Liver (tissue), 9 donors: ENCODE data around the gene PIGQ. TPM values are rescaled to one million over a fixed set of nuclear protein-coding genes. Genes with fewer than 3 reads are reported as not detected.

Source experiments
- DNase-seq: peaks from one replicate; pipeline ENCODE4 v3.0.0-alpha.2; 2017; ENCODE audit warnings: low spot score
- H3K27ac ChIP-seq, 2 donors: one replicate each; pipeline ENCODE4 v1.7.0; 2013; ENCODE audit warnings: inconsistent platforms in 2 of 2, low read length in 2 of 2, control low read depth in 1 of 2, low read depth in 1 of 2, mild to moderate bottlenecking in 1 of 2
- H3K27me3 ChIP-seq, 4 donors: one replicate each; pipeline versions ENCODE4 v1.6.1 to v1.7.0; 2013; ENCODE audit warnings: low read length in 3 of 4, inconsistent platforms in 1 of 4, mild to moderate bottlenecking in 1 of 4, moderate library complexity in 1 of 4; ENCODE audit not compliant: control insufficient read depth in 4 of 4, insufficient read depth in 4 of 4
- H3K36me3 ChIP-seq, 4 donors: one replicate each; pipeline versions ENCODE4 v1.6.1 to v1.7.0; 2013; ENCODE audit warnings: low read length in 3 of 4, mild to moderate bottlenecking in 3 of 4, low read depth in 1 of 4, moderate library complexity in 1 of 4; ENCODE audit not compliant: control insufficient read depth in 4 of 4, insufficient read depth in 3 of 4
- H3K4me1 ChIP-seq, 4 donors: one replicate each; pipeline versions ENCODE4 v1.6.1 to v1.7.0; 2013; ENCODE audit warnings: low read length in 3 of 4, mild to moderate bottlenecking in 3 of 4, moderate library complexity in 1 of 4; ENCODE audit not compliant: control insufficient read depth in 4 of 4, insufficient read depth in 4 of 4
- H3K4me3 ChIP-seq, 3 donors: one replicate each; pipeline versions ENCODE4 v1.6.1 to v1.7.0; 2013; ENCODE audit warnings: low read length in 3 of 3, control low read depth in 1 of 3, low read depth in 1 of 3, mild to moderate bottlenecking in 1 of 3
- H3K9ac ChIP-seq, 2 donors: one replicate each; pipeline ENCODE4 v1.7.0; 2013; ENCODE audit warnings: low read length in 2 of 2, mild to moderate bottlenecking in 2 of 2, moderate library complexity in 2 of 2, control low read depth in 1 of 2, low read depth in 1 of 2
- H3K9me3 ChIP-seq, 4 donors: one replicate each; pipeline versions ENCODE4 v1.6.1 to v1.7.0; 2013; ENCODE audit warnings: low read length in 3 of 4; ENCODE audit not compliant: control insufficient read depth in 4 of 4
- EGR1 ChIP-seq, 2 donors: IDR thresholded peaks; 2 replicates each; pipeline ENCODE4 v1.6.1; 2016 to 2018; ENCODE audit warnings: antibody characterized with exemption in 2 of 2, low read depth in 2 of 2
- FOXA1 ChIP-seq: IDR thresholded peaks from 2 replicates; pipeline ENCODE4 v1.6.1; 2016; ENCODE audit warnings: antibody characterized with exemption
- FOXA2 ChIP-seq: IDR thresholded peaks from 2 replicates; pipeline ENCODE4 v1.6.1; 2016; ENCODE audit warnings: antibody characterized with exemption
- GABPA ChIP-seq, 2 donors: IDR thresholded peaks in 1 of 2; conservative IDR thresholded peaks in 1 of 2; 2 replicates each; pipeline ENCODE4 v1.6.1; 2016; ENCODE audit warnings: antibody characterized with exemption in 2 of 2, mild to moderate bottlenecking in 1 of 2, moderate library complexity in 1 of 2
- HNF4A ChIP-seq, 2 donors: conservative IDR thresholded peaks; 2 replicates each; pipeline ENCODE4 v1.6.1; 2016; ENCODE audit warnings: antibody characterized with exemption in 2 of 2, mild to moderate bottlenecking in 2 of 2
- HNF4G ChIP-seq: IDR thresholded peaks from 2 replicates; pipeline ENCODE4 v1.6.1; 2016; ENCODE audit warnings: antibody characterized with exemption
- JUND ChIP-seq, 2 donors: IDR thresholded peaks; 2 replicates each; pipeline ENCODE4 v1.6.1; 2016; ENCODE audit warnings: antibody characterized with exemption in 2 of 2
- NR2F2 ChIP-seq: IDR thresholded peaks from 2 replicates; pipeline ENCODE4 v1.6.1; 2016; ENCODE audit warnings: antibody characterized with exemption
- RAD21 ChIP-seq, 2 donors: IDR thresholded peaks; 2 replicates each; pipeline ENCODE4 v1.6.1; 2016; ENCODE audit warnings: antibody characterized with exemption in 2 of 2, mild to moderate bottlenecking in 2 of 2
- RXRA ChIP-seq, 2 donors: IDR thresholded peaks; 2 replicates each; pipeline ENCODE4 v1.6.1; 2017 to 2018; ENCODE audit warnings: antibody characterized with exemption in 2 of 2, mild to moderate bottlenecking in 1 of 2
- SP1 ChIP-seq: IDR thresholded peaks from 2 replicates; pipeline ENCODE4 v1.6.1; 2018; ENCODE audit warnings: antibody characterized with exemption, mild to moderate bottlenecking
- TAF1 ChIP-seq: conservative IDR thresholded peaks from 2 replicates; pipeline ENCODE4 v1.6.1; 2016; ENCODE audit warnings: antibody characterized with exemption, mild to moderate bottlenecking
- YY1 ChIP-seq: IDR thresholded peaks from 2 replicates; pipeline ENCODE4 v1.6.1; 2016; ENCODE audit warnings: antibody characterized with exemption, mild to moderate bottlenecking
- WGBS: extraction: QIAGEN DNeasy Blood & Tissue Kit; methylation state at CpG from one replicate; pipeline ENCODE4 v1.1.7; 2013; 5-methylcytosine and 5-hydroxymethylcytosine counted together
- polyA plus RNA-seq, 2 donors: library from polyadenylated mRNA; stranded (reverse) in 1 of 2; unstranded in 1 of 2; fragments of 200-250 nt in 1 of 2; fragments of >200 nt in 1 of 2; fragmentation: Nextera tagmentation in 1 of 2; extraction: Ambion mirVana in 1 of 2; gene quantifications; one replicate each; pipeline versions ENCODE4 v1.2.1 to v1.2.3, GENCODE V29; 2013 to 2015
- total RNA-seq, 2 donors: library from RNA; depleted of rRNA; stranded (reverse); fragments of >200 nt; gene quantifications; one replicate each; pipeline ENCODE4 v1.2.3, GENCODE V29; 2014
- TF ChIP-seq, protein P1 (sequence below): IDR thresholded peaks from 2 replicates; pipeline ENCODE4 v1.6.1; 2016; ENCODE audit warnings: antibody characterized with exemption
- TF ChIP-seq, protein P2 (sequence below): fragments of 150-350 bp; IDR thresholded peaks from 2 replicates; pipeline ENCODE4 v1.5.1; 2017; ENCODE audit warnings: improper control_type of control experiment, low read depth, low read length; ENCODE audit not compliant: missing input control
- TF ChIP-seq, protein P3 (sequence below): IDR thresholded peaks from 2 replicates; pipeline ENCODE4 v1.6.1; 2016; ENCODE audit warnings: antibody characterized with exemption, mild to moderate bottlenecking
- TF ChIP-seq, protein P4 (sequence below): IDR thresholded peaks from 2 replicates; pipeline ENCODE4 v1.6.1; 2016; ENCODE audit warnings: antibody characterized with exemption
- TF ChIP-seq, protein P5 (sequence below): IDR thresholded peaks from 2 replicates; pipeline ENCODE4 v1.6.1; 2016; ENCODE audit warnings: antibody characterized with exemption
- donor health status: healthy.
- donor health status: healthy.
- donor health status: healthy.
- donor health status: healthy.
- donor health status: healthy.

PIGQ gene
- total and polyA plus RNA-seq, 4 donors, result 16.8 to 144 (median 20.6) TPM

DNA sequence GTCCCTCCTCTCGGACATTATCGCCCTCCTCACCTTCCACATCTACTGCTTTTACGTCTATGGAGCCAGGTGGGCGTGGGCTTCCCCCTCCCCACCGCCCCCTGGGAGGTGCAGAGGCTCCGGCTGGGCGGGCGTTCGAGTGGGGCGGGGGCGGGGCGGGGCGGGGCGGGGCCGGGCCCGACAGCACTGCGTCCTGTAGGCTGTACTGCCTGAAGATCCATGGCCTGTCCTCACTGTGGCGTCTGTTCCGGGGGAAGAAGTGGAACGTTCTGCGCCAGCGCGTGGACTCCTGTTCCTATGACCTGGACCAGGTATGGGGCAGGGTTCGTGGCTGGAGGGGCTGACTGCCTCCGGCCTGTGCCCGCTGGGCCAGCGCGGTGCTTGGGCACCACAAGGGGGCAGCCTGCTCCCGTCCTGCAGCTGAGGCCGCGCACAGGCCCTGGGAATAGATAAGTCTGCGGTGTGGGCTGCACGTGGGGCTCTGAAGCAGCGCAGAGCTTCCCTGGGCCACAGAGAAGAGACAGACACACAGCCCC, 9.2 kb downstream of the PIGQ start:
- Histone ChIP-seq H3K9ac (no peak overlapping the region), H3K4me1 (peaks cover under 1 to 29% (median 16%) of the 10 kb centered on the region in 4 donors), H3K27me3 (no peaks in the 10 kb centered on the region), H3K4me3 (peak overlapping the region in 2 of 3 donors; percentile 11 to 35), H3K36me3 (peaks cover 0 to 7% (median under 1%) of the 10 kb centered on the region in 4 donors), H3K27ac (no peak overlapping the region), H3K9me3 (no peaks in the 10 kb centered on the region)
- DNase-seq, result peak; percentile 80
- TF ChIP-seq JUND (IDR thresholded peaks at IDR 0.05) (no peak), FOXA2 (no peak), RAD21 (IDR thresholded peaks at IDR 0.05) (peak; percentile 82 to 92), HNF4A (conservative IDR thresholded peaks at IDR 0.05) (peak; percentile 60), TAF1 (no peak), YY1 (no peak), RXRA (IDR thresholded peaks at IDR 0.05) (no peak)
- TF ChIP-seq, protein P1, sequence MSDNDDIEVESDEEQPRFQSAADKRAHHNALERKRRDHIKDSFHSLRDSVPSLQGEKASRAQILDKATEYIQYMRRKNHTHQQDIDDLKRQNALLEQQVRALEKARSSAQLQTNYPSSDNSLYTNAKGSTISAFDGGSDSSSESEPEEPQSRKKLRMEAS, result no peak
- TF ChIP-seq, protein P2, sequence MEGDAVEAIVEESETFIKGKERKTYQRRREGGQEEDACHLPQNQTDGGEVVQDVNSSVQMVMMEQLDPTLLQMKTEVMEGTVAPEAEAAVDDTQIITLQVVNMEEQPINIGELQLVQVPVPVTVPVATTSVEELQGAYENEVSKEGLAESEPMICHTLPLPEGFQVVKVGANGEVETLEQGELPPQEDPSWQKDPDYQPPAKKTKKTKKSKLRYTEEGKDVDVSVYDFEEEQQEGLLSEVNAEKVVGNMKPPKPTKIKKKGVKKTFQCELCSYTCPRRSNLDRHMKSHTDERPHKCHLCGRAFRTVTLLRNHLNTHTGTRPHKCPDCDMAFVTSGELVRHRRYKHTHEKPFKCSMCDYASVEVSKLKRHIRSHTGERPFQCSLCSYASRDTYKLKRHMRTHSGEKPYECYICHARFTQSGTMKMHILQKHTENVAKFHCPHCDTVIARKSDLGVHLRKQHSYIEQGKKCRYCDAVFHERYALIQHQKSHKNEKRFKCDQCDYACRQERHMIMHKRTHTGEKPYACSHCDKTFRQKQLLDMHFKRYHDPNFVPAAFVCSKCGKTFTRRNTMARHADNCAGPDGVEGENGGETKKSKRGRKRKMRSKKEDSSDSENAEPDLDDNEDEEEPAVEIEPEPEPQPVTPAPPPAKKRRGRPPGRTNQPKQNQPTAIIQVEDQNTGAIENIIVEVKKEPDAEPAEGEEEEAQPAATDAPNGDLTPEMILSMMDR, result peak; percentile 88
- TF ChIP-seq, protein P3, sequence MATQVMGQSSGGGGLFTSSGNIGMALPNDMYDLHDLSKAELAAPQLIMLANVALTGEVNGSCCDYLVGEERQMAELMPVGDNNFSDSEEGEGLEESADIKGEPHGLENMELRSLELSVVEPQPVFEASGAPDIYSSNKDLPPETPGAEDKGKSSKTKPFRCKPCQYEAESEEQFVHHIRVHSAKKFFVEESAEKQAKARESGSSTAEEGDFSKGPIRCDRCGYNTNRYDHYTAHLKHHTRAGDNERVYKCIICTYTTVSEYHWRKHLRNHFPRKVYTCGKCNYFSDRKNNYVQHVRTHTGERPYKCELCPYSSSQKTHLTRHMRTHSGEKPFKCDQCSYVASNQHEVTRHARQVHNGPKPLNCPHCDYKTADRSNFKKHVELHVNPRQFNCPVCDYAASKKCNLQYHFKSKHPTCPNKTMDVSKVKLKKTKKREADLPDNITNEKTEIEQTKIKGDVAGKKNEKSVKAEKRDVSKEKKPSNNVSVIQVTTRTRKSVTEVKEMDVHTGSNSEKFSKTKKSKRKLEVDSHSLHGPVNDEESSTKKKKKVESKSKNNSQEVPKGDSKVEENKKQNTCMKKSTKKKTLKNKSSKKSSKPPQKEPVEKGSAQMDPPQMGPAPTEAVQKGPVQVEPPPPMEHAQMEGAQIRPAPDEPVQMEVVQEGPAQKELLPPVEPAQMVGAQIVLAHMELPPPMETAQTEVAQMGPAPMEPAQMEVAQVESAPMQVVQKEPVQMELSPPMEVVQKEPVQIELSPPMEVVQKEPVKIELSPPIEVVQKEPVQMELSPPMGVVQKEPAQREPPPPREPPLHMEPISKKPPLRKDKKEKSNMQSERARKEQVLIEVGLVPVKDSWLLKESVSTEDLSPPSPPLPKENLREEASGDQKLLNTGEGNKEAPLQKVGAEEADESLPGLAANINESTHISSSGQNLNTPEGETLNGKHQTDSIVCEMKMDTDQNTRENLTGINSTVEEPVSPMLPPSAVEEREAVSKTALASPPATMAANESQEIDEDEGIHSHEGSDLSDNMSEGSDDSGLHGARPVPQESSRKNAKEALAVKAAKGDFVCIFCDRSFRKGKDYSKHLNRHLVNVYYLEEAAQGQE, result no peak
- 15% methylated on average over 34 of the region's 34 CpGs for WGBS

DNA sequence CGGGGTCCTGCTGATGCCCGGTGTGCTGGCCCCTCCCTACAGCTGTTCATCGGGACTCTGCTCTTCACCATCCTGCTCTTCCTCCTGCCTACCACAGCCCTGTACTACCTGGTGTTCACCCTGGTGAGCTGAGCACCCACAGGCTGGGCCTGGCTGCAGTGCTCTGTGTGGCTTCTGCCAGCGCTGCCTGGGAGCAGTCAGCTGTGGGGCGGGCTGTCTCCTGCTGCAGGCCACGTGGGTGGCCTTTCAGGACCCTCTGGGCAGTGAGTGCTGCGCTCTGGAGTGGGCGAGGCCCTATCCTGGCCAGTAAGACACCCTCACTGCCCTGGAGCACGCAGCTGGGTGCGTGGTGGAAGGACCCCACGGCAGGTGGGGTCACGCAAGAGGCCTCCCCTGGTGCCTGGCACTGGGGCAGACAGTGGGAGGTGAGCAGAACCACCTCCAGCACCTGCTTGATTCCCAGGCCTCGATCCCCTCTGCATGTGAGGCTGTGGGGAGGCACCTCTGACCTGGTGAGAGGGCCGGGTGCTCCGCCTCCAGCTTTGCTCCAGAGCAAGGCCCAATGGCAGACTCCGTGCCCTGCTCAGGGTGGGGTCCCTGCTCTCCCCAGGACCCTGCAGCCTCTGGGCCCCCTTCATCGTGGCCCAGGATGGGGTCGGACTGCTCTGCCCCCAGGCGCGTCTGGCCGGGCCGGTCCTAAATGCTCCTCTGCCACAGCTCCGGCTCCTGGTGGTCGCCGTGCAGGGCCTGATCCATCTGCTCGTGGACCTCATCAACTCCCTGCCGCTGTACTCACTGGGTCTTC, 10.6 kb downstream of the PIGQ start:
- no peak overlapping the region for H3K4me3 ChIP-seq
- no peaks in the 10 kb centered on the region for H3K9me3 ChIP-seq
- H3K27me3 ChIP-seq, result no peaks in the 10 kb centered on the region
- no peak overlapping the region for H3K27ac ChIP-seq
- no peak for TF ChIP-seq YY1
- TF ChIP-seq FOXA2, result no peak
- TF ChIP-seq, protein P4, sequence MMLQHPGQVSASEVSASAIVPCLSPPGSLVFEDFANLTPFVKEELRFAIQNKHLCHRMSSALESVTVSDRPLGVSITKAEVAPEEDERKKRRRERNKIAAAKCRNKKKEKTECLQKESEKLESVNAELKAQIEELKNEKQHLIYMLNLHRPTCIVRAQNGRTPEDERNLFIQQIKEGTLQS, result no peak
- TF ChIP-seq, protein P1, result no peak
- TF ChIP-seq, protein P5, sequence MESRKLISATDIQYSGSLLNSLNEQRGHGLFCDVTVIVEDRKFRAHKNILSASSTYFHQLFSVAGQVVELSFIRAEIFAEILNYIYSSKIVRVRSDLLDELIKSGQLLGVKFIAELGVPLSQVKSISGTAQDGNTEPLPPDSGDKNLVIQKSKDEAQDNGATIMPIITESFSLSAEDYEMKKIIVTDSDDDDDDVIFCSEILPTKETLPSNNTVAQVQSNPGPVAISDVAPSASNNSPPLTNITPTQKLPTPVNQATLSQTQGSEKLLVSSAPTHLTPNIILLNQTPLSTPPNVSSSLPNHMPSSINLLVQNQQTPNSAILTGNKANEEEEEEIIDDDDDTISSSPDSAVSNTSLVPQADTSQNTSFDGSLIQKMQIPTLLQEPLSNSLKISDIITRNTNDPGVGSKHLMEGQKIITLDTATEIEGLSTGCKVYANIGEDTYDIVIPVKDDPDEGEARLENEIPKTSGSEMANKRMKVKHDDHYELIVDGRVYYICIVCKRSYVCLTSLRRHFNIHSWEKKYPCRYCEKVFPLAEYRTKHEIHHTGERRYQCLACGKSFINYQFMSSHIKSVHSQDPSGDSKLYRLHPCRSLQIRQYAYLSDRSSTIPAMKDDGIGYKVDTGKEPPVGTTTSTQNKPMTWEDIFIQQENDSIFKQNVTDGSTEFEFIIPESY, result no peak
- TF ChIP-seq, protein P3, result no peak
- TF ChIP-seq JUND (IDR thresholded peaks at IDR 0.05), result no peak
- TF ChIP-seq GABPA (IDR thresholded peaks at IDR 0.05 in 1 of 2, conservative IDR thresholded peaks at IDR 0.05 in 1 of 2), result no peak
- TF ChIP-seq SP1, result no peak
- TF ChIP-seq RXRA (IDR thresholded peaks at IDR 0.05), result no peak
- TF ChIP-seq FOXA1, result no peak
- TF ChIP-seq EGR1 (IDR thresholded peaks at IDR 0.05; ENCODE audit: low read depth in 2 of 2), result no peak
- no peak for TF ChIP-seq NR2F2
- TF ChIP-seq TAF1, result no peak
- TF ChIP-seq RAD21 (IDR thresholded peaks at IDR 0.05), result no peak
- TF ChIP-seq HNF4G, result no peak
- H3K36me3 ChIP-seq, result no peaks in the 10 kb centered on the region
- H3K4me1 ChIP-seq, result peaks cover 2 to 27% (median 16%) of the 10 kb centered on the region in 4 donors
- no peak for DNase-seq
- 95% methylated on average over 27 of the region's 27 CpGs for WGBS
- no peak overlapping the region for H3K9ac ChIP-seq
